Thyroid gland (tissue), 4 donors: ENCODE results near the gene CD180.

Experiments
- CTCF ChIP-seq, 6 experiments: fragments of 200-600 bp in 3 of 6; fragments of 450-650 bp in 3 of 6; sonication (generic) in 3 of 6; IDR thresholded peaks; one replicate each; pipeline ENCODE4 v1.5.1; 2016 to 2019; ENCODE audit warnings: antibody characterized with exemption in 6 of 6, mild to moderate bottlenecking in 2 of 6, inconsistent platforms in 1 of 6, moderate library complexity in 1 of 6
- POLR2A ChIP-seq, 2 donors: fragments of 450-650 bp; IDR thresholded peaks; one replicate each; pipeline ENCODE4 v1.6.1; 2017; ENCODE audit warnings: antibody characterized with exemption in 2 of 2, mild to moderate bottlenecking in 2 of 2, moderate library complexity in 1 of 2

DNA sequence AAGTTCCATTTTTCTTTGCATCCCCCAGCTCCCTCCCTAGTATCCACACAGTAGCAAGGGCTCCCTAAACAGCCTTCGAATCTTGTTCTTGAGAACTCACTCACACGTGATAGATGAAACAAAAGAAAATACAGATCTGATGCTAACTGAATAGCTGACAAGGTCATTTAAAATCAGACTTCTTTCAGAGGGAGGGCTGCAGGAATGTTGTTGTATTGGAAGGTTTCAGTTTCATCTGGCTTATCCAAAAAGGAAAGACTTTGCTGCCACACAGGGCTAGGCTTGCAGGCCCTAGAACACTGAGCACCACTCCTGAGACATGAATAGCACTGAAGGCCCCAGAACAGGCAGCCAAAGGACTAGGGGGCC lies 3.2 kb downstream of the CD180 start:
- no peak for TF ChIP-seq POLR2A (IDR thresholded peaks at IDR 0.05)
- no peak for TF ChIP-seq CTCF (IDR thresholded peaks at IDR 0.05)
